ENCODE measurements around the gene CAMK1. TPM values are rescaled to one million over a fixed set of nuclear protein-coding genes. Genes with fewer than 3 reads are reported as not detected.

The CAMK1 gene
- polyA plus RNA-seq, 1 donor (not counting 4 experiments of a cell fraction or from before 2014, with no cell fraction given) = 2.3 TPM

- no peak overlapping the region for H2AFZ ChIP-seq (ENCODE audit: control insufficient read depth, low read length)
- no peak for TF ChIP-seq EZH2 (IDR thresholded peaks at IDR 0.05; ENCODE audit: low read length)
- TF ChIP-seq CTCF (optimal IDR thresholded peaks at IDR 0.05 in 1 of 3, IDR thresholded peaks at IDR 0.05 in 1 of 3, conservative IDR thresholded peaks at IDR 0.05 in 1 of 3; ENCODE audit: extremely low read depth in 1 of 3, insufficient read depth in 2 of 3, low read length in 3 of 3) = no peak
- peaks cover 5% of the 10 kb centered on the region for H3K4me1 ChIP-seq (ENCODE audit: control insufficient read depth, extremely low read depth, insufficient read depth, low read length)
- DNase-seq (ENCODE audit: low read depth, low spot score) = no peak
- no peaks in the 10 kb centered on the region for H3K9me1 ChIP-seq (ENCODE audit: control insufficient read depth, extremely low read depth, insufficient read depth, low read length)
- FAIRE-seq = no peak
- no peaks in the 10 kb centered on the region for H3K9me3 ChIP-seq (ENCODE audit: control insufficient read depth, low read depth, low read length)
- H4K20me1 ChIP-seq (ENCODE audit: control insufficient read depth, extremely low read depth, insufficient read depth, low read length) = no peaks in the 10 kb centered on the region
- dilution Hi-C loops (cut with MboI; ENCODE audit: extremely low pct_ligation_motif_present, low sequenced_read_pairs) = no loop called here
- H3K27ac ChIP-seq (ENCODE audit: control insufficient read depth, insufficient read depth, low read length) = no peak overlapping the region
- H3K79me2 ChIP-seq (ENCODE audit: control insufficient read depth, insufficient read depth, low read length) = no peaks in the 10 kb centered on the region
- no peaks in the 10 kb centered on the region for H3K36me3 ChIP-seq (ENCODE audit: control insufficient read depth in 2 of 2, extremely low read depth in 1 of 2, insufficient read depth in 2 of 2, low read length in 2 of 2)
- H3K4me2 ChIP-seq (ENCODE audit: control insufficient read depth, extremely low read depth, insufficient read depth, low read depth, low read length) = no peak overlapping the region
- no peak overlapping the region for H3K9ac ChIP-seq (ENCODE audit: control insufficient read depth, extremely low read depth, insufficient read depth, low read length)
- peaks cover 5% of the 10 kb centered on the region for H3K27me3 ChIP-seq (ENCODE audit: control insufficient read depth, extremely low read depth, insufficient read depth, low read length)
- no peak overlapping the region for H3K4me3 ChIP-seq (ENCODE audit: control insufficient read depth in 2 of 3, extremely low read depth in 1 of 3, insufficient read depth in 2 of 3, low read depth in 1 of 3, low read length in 3 of 3)
Observed at GRCh38 chr3:9767418-9767817, 2.3 kb downstream of the CAMK1 start.

GRCh38 chr3:9765865-9766264 is 3.9 kb downstream of the CAMK1 start:
- Histone ChIP-seq H3K4me1 (ENCODE audit: control insufficient read depth, extremely low read depth, insufficient read depth, low read length) (peaks cover 5% of the 10 kb centered on the region), H3K4me2 (ENCODE audit: control insufficient read depth, extremely low read depth, insufficient read depth, low read depth, low read length) (no peak overlapping the region), H3K27me3 (ENCODE audit: control insufficient read depth, extremely low read depth, insufficient read depth, low read length) (peaks cover 5% of the 10 kb centered on the region), H4K20me1 (ENCODE audit: control insufficient read depth, extremely low read depth, insufficient read depth, low read length) (no peaks in the 10 kb centered on the region), H3K36me3 (ENCODE audit: control insufficient read depth in 2 of 2, extremely low read depth in 1 of 2, insufficient read depth in 2 of 2, low read length in 2 of 2) (no peaks in the 10 kb centered on the region), H3K9me1 (ENCODE audit: control insufficient read depth, extremely low read depth, insufficient read depth, low read length) (no peaks in the 10 kb centered on the region), H3K9me3 (ENCODE audit: control insufficient read depth, low read depth, low read length) (no peaks in the 10 kb centered on the region), H3K9ac (ENCODE audit: control insufficient read depth, extremely low read depth, insufficient read depth, low read length) (no peak overlapping the region), H2AFZ (ENCODE audit: control insufficient read depth, low read length) (no peak overlapping the region), H3K79me2 (ENCODE audit: control insufficient read depth, insufficient read depth, low read length) (no peaks in the 10 kb centered on the region), H3K27ac (ENCODE audit: control insufficient read depth, insufficient read depth, low read length) (no peak overlapping the region), H3K4me3 (ENCODE audit: control insufficient read depth in 2 of 3, extremely low read depth in 1 of 3, insufficient read depth in 2 of 3, low read depth in 1 of 3, low read length in 3 of 3) (no peak overlapping the region)
- TF ChIP-seq EZH2 (IDR thresholded peaks at IDR 0.05; ENCODE audit: low read length) = no peak
- DNase-seq (ENCODE audit: low read depth, low spot score) = no peak
- dilution Hi-C loops (cut with MboI; ENCODE audit: extremely low pct_ligation_motif_present, low sequenced_read_pairs) = no loop called here
- no peak for FAIRE-seq

GRCh38 chr3:9762871-9763270 is 6.9 kb downstream of the CAMK1 start:
- H3K9me1 ChIP-seq (ENCODE audit: control insufficient read depth, extremely low read depth, insufficient read depth, low read length) = no peaks in the 10 kb centered on the region
- no peak overlapping the region for H3K4me3 ChIP-seq (ENCODE audit: control insufficient read depth in 2 of 3, extremely low read depth in 1 of 3, insufficient read depth in 2 of 3, low read depth in 1 of 3, low read length in 3 of 3)
- H3K9me3 ChIP-seq (ENCODE audit: control insufficient read depth, low read depth, low read length) = no peaks in the 10 kb centered on the region
- H3K27me3 ChIP-seq (ENCODE audit: control insufficient read depth, extremely low read depth, insufficient read depth, low read length) = no peaks in the 10 kb centered on the region
- H4K20me1 ChIP-seq (ENCODE audit: control insufficient read depth, extremely low read depth, insufficient read depth, low read length) = no peaks in the 10 kb centered on the region
- TF ChIP-seq CTCF (optimal IDR thresholded peaks at IDR 0.05 in 1 of 3, IDR thresholded peaks at IDR 0.05 in 1 of 3, conservative IDR thresholded peaks at IDR 0.05 in 1 of 3; ENCODE audit: extremely low read depth in 1 of 3, insufficient read depth in 2 of 3, low read length in 3 of 3) (no peak), EZH2 (IDR thresholded peaks at IDR 0.05; ENCODE audit: low read length) (no peak)
- H2AFZ ChIP-seq (ENCODE audit: control insufficient read depth, low read length) = no peak overlapping the region
- DNase-seq (ENCODE audit: low read depth, low spot score) (no peak), FAIRE-seq (no peak)
- dilution Hi-C loops (cut with MboI; ENCODE audit: extremely low pct_ligation_motif_present, low sequenced_read_pairs) = no loop called here
- H3K9ac ChIP-seq (ENCODE audit: control insufficient read depth, extremely low read depth, insufficient read depth, low read length) = no peak overlapping the region
- H3K4me1 ChIP-seq (ENCODE audit: control insufficient read depth, extremely low read depth, insufficient read depth, low read length) = no peaks in the 10 kb centered on the region
- peaks cover 2 to 7% of the 10 kb centered on the region in 2 experiments for H3K36me3 ChIP-seq (ENCODE audit: control insufficient read depth in 2 of 2, extremely low read depth in 1 of 2, insufficient read depth in 2 of 2, low read length in 2 of 2)
- H3K4me2 ChIP-seq (ENCODE audit: control insufficient read depth, extremely low read depth, insufficient read depth, low read depth, low read length) = no peak overlapping the region
- H3K27ac ChIP-seq (ENCODE audit: control insufficient read depth, insufficient read depth, low read length) = no peak overlapping the region
- H3K79me2 ChIP-seq (ENCODE audit: control insufficient read depth, insufficient read depth, low read length) = no peaks in the 10 kb centered on the region
